Heart right ventricle (tissue), 16 donors: ENCODE results near the gene TMPRSS6. TPM values are rescaled to one million over a fixed set of nuclear protein-coding genes. Genes with fewer than 3 reads are reported as not detected.

Experiments
- ATAC-seq, 8 donors: fragments of 200-7000 bp; cut with Tn5 transposase; one replicate each; pipeline ENCODE4 v1.9.1; 2020; ENCODE audit warnings: mild to moderate bottlenecking in 8 of 8, moderate library complexity in 8 of 8, moderate number of reproducible peaks in 1 of 8
- DNase-seq, 2 donors: peaks; one replicate each; pipeline ENCODE4 v3.0.0-alpha.2; 2020
- H3K27ac ChIP-seq, 10 donors: fragments of 200-600 bp; sonication (generic) in 2 of 10; one replicate each; pipeline versions ENCODE4 v1.5.0 to v1.8.0; 2020 to 2022; ENCODE audit warnings: mild to moderate bottlenecking in 3 of 10
- H3K27me3 ChIP-seq, 7 donors: fragments of 200-600 bp; one replicate each; pipeline ENCODE4 v1.8.0; 2021 to 2022; ENCODE audit warnings: mild to moderate bottlenecking in 2 of 7
- H3K36me3 ChIP-seq, 9 donors: fragments of 200-600 bp; sonication (generic) in 1 of 9; one replicate each; pipeline versions ENCODE4 v1.5.0 to v1.8.0; 2020 to 2022; ENCODE audit warnings: mild to moderate bottlenecking in 2 of 9
- H3K4me1 ChIP-seq, 9 donors: fragments of 200-600 bp; sonication (generic) in 1 of 9; one replicate each; pipeline versions ENCODE4 v1.5.0 to v1.8.0; 2020 to 2022; ENCODE audit warnings: mild to moderate bottlenecking in 4 of 9
- H3K4me3 ChIP-seq, 10 donors: fragments of 200-600 bp; sonication (generic) in 2 of 10; one replicate each; pipeline versions ENCODE4 v1.5.0 to v1.8.0; 2020 to 2022; ENCODE audit warnings: mild to moderate bottlenecking in 7 of 10, moderate library complexity in 2 of 10
- H3K9me3 ChIP-seq, 11 donors: fragments of 200-600 bp in 10 of 11; sonication (generic) in 2 of 11; one replicate each; pipeline versions ENCODE4 v1.5.0 to v1.8.0; 2013 to 2022; ENCODE audit warnings: mild to moderate bottlenecking in 2 of 11, control low read depth in 1 of 11, moderate library complexity in 1 of 11
- WGBS, 2 donors: extraction: QIAGEN DNeasy Blood & Tissue Kit; methylation state at CpG; one replicate each; pipeline ENCODE4 v1.1.7; 2013; ENCODE audit warnings: inconsistent platforms in 1 of 2; 5-methylcytosine and 5-hydroxymethylcytosine counted together
- intact Hi-C, 10 donors: fragments of 100-400 bp; cut with DNase I; formaldehyde crosslinking; loops; one replicate each; pipeline versions ENCODE4 v1.11.1 to v1.14.2; 2022
- polyA plus RNA-seq, 2 donors: library from polyadenylated mRNA; stranded (reverse); fragments of 200-250 nt; gene quantifications; one replicate each; pipeline ENCODE4 v1.2.3, GENCODE V29; 2013
- total RNA-seq, 10 donors: library from RNA; stranded (reverse); fragmentation: NEBNext Ultra II Directional in 3 of 10; extraction: Animal tissue kit (Norgen Biotek cat#: 25700) in 3 of 10; gene quantifications; one replicate each; pipeline versions ENCODE4 v1.2.1 to v1.2.4, GENCODE V29; 2021 to 2023
- TF ChIP-seq, protein P1 (sequence below), 9 donors: fragments of 200-600 bp; sonication (generic) in 2 of 9; IDR thresholded peaks; one replicate each; pipeline versions ENCODE4 v1.5.0 to v1.8.0; 2021 to 2022; ENCODE audit warnings: antibody characterized with exemption in 9 of 9, mild to moderate bottlenecking in 5 of 9, moderate library complexity in 1 of 9
- donor health status: Arrhythmogenic right ventricular cardiomyopathy.
- donor health status: ischemic (EF 13 %, LVEDD 7.1; RV severe dilation, severe dysfunction).
- donor health status: healthy with polysubstance abuse.
- donor health status: DM: no; HTN: yes; CAD: no.
- donor health status: DM: no; HTN: no; CAD: no.
- donor health status: ischemic (EF 25% LVEDD 6.9; RV normal size, moderate dysfunction).
- donor health status: ischemic (EF 25% LVEDD 5.7; RV mildly dilated, moderate dysfunction).
- donor health status: healthy.
- donor health status: DM: yes; HTN: yes; CAD: no.
- donor health status: Ischemic cardiomyopathy.
- donor health status: ischemic (EF 35%, LVEDD 5.7; RV mildly dilated, moderate dysfunction).
- donor health status: nonischemic (EF 11% LVEDD 7.7; RV severe dilation, severe dysfunction).
- donor health status: DM: yes; HTN: yes; CAD: no.
- donor health status: PGD.
- donor health status: ischemic (EF 29% LVEDD 5.4; RV normal size, mild dysfunction).
- donor health status: nonischemic (EF 23%, LVEDD 6.1; RV moderate dilation, normal function).

Gene TMPRSS6
- total and polyA plus RNA-seq, 12 donors, result not detected

GRCh38 chr22:37146507-37147180, 37.1 kb upstream of the TMPRSS6 start:
- Histone ChIP-seq H3K27ac (peak overlapping the region in 1 of 10 donors; percentile 85), H3K36me3 (no peaks in the 10 kb centered on the region), H3K4me1 (peaks cover 0 to 10% (median 0%) of the 10 kb centered on the region in 9 donors), H3K27me3 (peaks cover 0 to 47% (median 19%) of the 10 kb centered on the region in 7 donors), H3K9me3 (peaks cover 0 to 12% (median 0%) of the 10 kb centered on the region in 11 donors), H3K4me3 (peak overlapping the region in 1 of 10 donors; percentile 53)
- intact Hi-C loops, result no loop called here
- TF ChIP-seq, protein P1, sequence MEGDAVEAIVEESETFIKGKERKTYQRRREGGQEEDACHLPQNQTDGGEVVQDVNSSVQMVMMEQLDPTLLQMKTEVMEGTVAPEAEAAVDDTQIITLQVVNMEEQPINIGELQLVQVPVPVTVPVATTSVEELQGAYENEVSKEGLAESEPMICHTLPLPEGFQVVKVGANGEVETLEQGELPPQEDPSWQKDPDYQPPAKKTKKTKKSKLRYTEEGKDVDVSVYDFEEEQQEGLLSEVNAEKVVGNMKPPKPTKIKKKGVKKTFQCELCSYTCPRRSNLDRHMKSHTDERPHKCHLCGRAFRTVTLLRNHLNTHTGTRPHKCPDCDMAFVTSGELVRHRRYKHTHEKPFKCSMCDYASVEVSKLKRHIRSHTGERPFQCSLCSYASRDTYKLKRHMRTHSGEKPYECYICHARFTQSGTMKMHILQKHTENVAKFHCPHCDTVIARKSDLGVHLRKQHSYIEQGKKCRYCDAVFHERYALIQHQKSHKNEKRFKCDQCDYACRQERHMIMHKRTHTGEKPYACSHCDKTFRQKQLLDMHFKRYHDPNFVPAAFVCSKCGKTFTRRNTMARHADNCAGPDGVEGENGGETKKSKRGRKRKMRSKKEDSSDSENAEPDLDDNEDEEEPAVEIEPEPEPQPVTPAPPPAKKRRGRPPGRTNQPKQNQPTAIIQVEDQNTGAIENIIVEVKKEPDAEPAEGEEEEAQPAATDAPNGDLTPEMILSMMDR (IDR thresholded peaks at IDR 0.05), result no peak
- ATAC-seq (no peak), DNase-seq (no peak)
- 81 to 88% methylated on average over 16 of the region's 16 CpGs for WGBS, 2 donors

DNA sequence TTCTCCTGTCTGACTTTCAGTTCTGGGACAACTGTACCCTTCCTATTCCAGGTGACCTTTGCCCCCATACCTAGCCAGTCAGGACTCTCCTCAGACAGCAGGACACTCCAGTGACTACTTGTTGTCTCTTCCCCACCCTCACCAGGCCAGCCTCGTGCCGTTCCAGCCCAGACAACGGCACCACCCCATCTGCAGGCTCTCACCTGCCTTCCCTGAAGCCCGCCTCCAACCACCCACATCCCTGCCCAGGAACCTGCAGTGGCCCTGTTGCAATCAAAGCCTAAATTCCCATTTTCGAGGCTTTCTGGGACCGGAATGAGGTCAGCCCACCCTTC, 36.5 kb upstream of the TMPRSS6 start:
- Histone ChIP-seq H3K9me3 (peaks cover 0 to 7% (median 0%) of the 10 kb centered on the region in 11 donors), H3K27me3 (peaks cover 0 to 49% (median 19%) of the 10 kb centered on the region in 7 donors), H3K4me3 (peak overlapping the region in 1 of 10 donors; percentile 53), H3K27ac (no peak overlapping the region), H3K36me3 (no peaks in the 10 kb centered on the region), H3K4me1 (peaks cover 0 to 10% (median 0%) of the 10 kb centered on the region in 9 donors)
- intact Hi-C loops, result no loop called here
- ATAC-seq, result no peak
- 62 to 68% methylated on average over 6 of the region's 6 CpGs for WGBS, 2 donors
- no peak for DNase-seq
- TF ChIP-seq, protein P1 (IDR thresholded peaks at IDR 0.05), result no peak

- peaks cover 0 to 50% (median 23%) of the 10 kb centered on the region in 7 donors for H3K27me3 ChIP-seq
- ATAC-seq (no peak), DNase-seq (no peak)
- TF ChIP-seq, protein P1 (IDR thresholded peaks at IDR 0.05), result no peak
- peak overlapping the region in 1 of 10 donors; percentile 53 for H3K4me3 ChIP-seq
- intact Hi-C loops, result no loop called here
- peaks cover 0 to under 1% (median 0%) of the 10 kb centered on the region in 11 donors for H3K9me3 ChIP-seq
- no peaks in the 10 kb centered on the region for H3K36me3 ChIP-seq
- 26 to 27% methylated on average over 17 of the region's 17 CpGs for WGBS, 2 donors
- peaks cover 0 to 10% (median 0%) of the 10 kb centered on the region in 9 donors for H3K4me1 ChIP-seq
- H3K27ac ChIP-seq, result no peak overlapping the region
These were observed 35.9 kb upstream of the TMPRSS6 start for GRCh38 chr22:37145180-37146050.

DNA sequence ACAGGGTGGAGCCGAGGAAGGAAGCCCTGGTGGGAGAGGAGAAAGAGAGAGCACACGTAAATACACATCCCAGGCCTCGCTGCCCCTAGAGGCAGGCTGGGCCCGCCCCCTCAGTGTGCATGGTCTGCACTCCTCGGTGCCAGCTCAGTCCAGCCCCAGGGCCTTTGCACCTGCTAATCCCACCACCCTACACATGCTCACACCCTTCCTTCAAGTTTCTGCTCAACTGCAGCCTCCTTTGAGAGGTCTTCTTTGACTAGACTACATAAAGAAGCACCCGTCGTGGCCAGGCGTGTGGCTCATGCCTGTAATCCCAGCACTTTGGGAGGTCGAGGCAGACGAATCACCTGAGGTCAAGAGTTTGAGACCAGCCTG, 34.7 kb upstream of the TMPRSS6 start:
- 82 to 87% methylated on average over 10 of the region's 10 CpGs for WGBS, 2 donors
- Histone ChIP-seq H3K4me1 (peaks cover 0 to 10% (median 0%) of the 10 kb centered on the region in 9 donors), H3K27ac (no peak overlapping the region), H3K9me3 (no peaks in the 10 kb centered on the region), H3K4me3 (no peak overlapping the region), H3K27me3 (peaks cover 0 to 50% (median 23%) of the 10 kb centered on the region in 7 donors), H3K36me3 (no peaks in the 10 kb centered on the region)
- no peak for DNase-seq
- TF ChIP-seq, protein P1 (IDR thresholded peaks at IDR 0.05), result no peak
- intact Hi-C loops, result no loop called here
- ATAC-seq, result no peak
